A549 (cell line): ENCODE data around the gene SBF2. TPM values are rescaled to one million over a fixed set of nuclear protein-coding genes. Genes with fewer than 3 reads are reported as not detected.
"Not testable (repeated sequence)": the region's sequence is repeated elsewhere in the genome, so short reads cannot be mapped to it uniquely, and the experiment has no call there.

Source experiments
- ATAC-seq, 2 experiments: fragments of 200-7000 bp in 1 of 2; fragments of >200 bp in 1 of 2; cut with Nextera tagmentation in 1 of 2; cut with Tn5 transposase in 1 of 2; 3 replicates each; pipeline versions ENCODE4 v1.8.0 to v1.9.1; 2018 to 2020; ENCODE audit warnings: mild to moderate bottlenecking in 1 of 2, moderate library complexity in 1 of 2
- CTCF ChIA-PET: fragments of 300-600 bp; sonication (Branson Sonifier 250); formaldehyde crosslinking; extraction: SDS; loops from one replicate; lab custom pipeline; 2021; ENCODE audit warnings: antibody characterized with exemption, inconsistent platforms; lab: Yijun Ruan, JAX
- POLR2A ChIA-PET: fragments of 350-600 bp; formaldehyde crosslinking; extraction: SDS; loops from one replicate; lab custom pipeline; 2021; ENCODE audit warnings: antibody characterized with exemption, inconsistent platforms; lab: Yijun Ruan, JAX
- DNase-seq, 2 experiments: peaks; one replicate each; pipeline versions ENCODE4 v3.0.0 to v3.0.0-alpha.2; 2011 to 2016; ENCODE audit warnings: low read depth in 1 of 2, low spot score in 1 of 2
- FAIRE-seq: peaks from 2 replicates; lab custom pipeline; 2011; peaks lifted over from hg19 to GRCh38; lab: Jason Lieb, UNC
- H3K27ac ChIP-seq, 2 experiments: fragments of >200 bp; sonication (Bioruptor Twin); formaldehyde crosslinking; 3 replicates each; pipeline ENCODE4 v1.5.1; 2016 to 2017
- H3K4me1 ChIP-seq: fragments of >200 bp; sonication (Bioruptor Twin); formaldehyde crosslinking; 3 replicates; pipeline ENCODE4 v1.6.1; 2016
- H3K4me2 ChIP-seq: fragments of >200 bp; sonication (Bioruptor Twin); formaldehyde crosslinking; 3 replicates; pipeline ENCODE4 v1.6.1; 2016
- H3K4me3 ChIP-seq: fragments of >200 bp; sonication (Bioruptor Twin); formaldehyde crosslinking; 3 replicates; pipeline ENCODE4 v1.5.1; 2016
- H3K9me3 ChIP-seq: fragments of >200 bp; sonication (Bioruptor Twin); formaldehyde crosslinking; 3 replicates; pipeline ENCODE4 v1.6.1; 2016
- CBX8 ChIP-seq: fragments of 200-600 bp; sonication (generic); IDR thresholded peaks from 2 replicates; pipeline ENCODE4 v1.6.1; 2016
- CHD4 ChIP-seq: fragments of 200-600 bp; sonication (generic); IDR thresholded peaks from 2 replicates; pipeline ENCODE4 v1.6.1; 2016; ENCODE audit warnings: antibody characterized with exemption, mild to moderate bottlenecking, borderline replicate concordance
- FOSL2 ChIP-seq, 2 experiments: fragments of 450-650 bp in 1 of 2; fragments of >200 bp in 1 of 2; sonication (Bioruptor Twin) in 1 of 2; formaldehyde crosslinking; IDR thresholded peaks; 2 replicates each; pipeline versions ENCODE4 v1.5.0 to v1.6.1; 2016 to 2020; ENCODE audit warnings: mild to moderate bottlenecking in 1 of 2, moderate library complexity in 1 of 2
- HDAC2 ChIP-seq: fragments of 200-600 bp; sonication (generic); IDR thresholded peaks from 2 replicates; pipeline ENCODE4 v1.6.1; 2016
- HEYL ChIP-seq: fragments of 250-450 bp; sonication (Bioruptor Pico); IDR thresholded peaks from 2 replicates; pipeline ENCODE4 v1.8.0; 2021; ENCODE audit warnings: mild to moderate bottlenecking, moderate library complexity
- HOXB13 ChIP-seq: fragments of 250-450 bp; sonication (Bioruptor Pico); IDR thresholded peaks from 2 replicates; pipeline ENCODE4 v1.5.0; 2020; ENCODE audit warnings: low read depth, mild to moderate bottlenecking, moderate library complexity
- JUN ChIP-seq, 2 experiments: fragments of >200 bp; sonication (Bioruptor Twin); formaldehyde crosslinking; IDR thresholded peaks; 2 replicates in 1 of 2; 3 replicates in 1 of 2; pipeline ENCODE4 v1.6.1; 2016 to 2017
- JUNB ChIP-seq: fragments of >200 bp; sonication (Bioruptor Twin); formaldehyde crosslinking; IDR thresholded peaks from 2 replicates; pipeline ENCODE4 v1.6.1; 2016
- KDM1A ChIP-seq: fragments of 200-600 bp; sonication (generic); IDR thresholded peaks from 2 replicates; pipeline ENCODE4 v1.6.1; 2016; ENCODE audit warnings: low read depth, mild to moderate bottlenecking
- KDM5A ChIP-seq: fragments of 200-600 bp; sonication (generic); IDR thresholded peaks from 2 replicates; pipeline ENCODE4 v1.6.1; 2016; ENCODE audit warnings: antibody characterized with exemption, mild to moderate bottlenecking
- MAZ ChIP-seq: fragments of 150-350 bp; IDR thresholded peaks from 2 replicates; pipeline ENCODE4 v1.6.1; 2014; ENCODE audit warnings: antibody characterized with exemption, low read depth, low read length, borderline replicate concordance
- NFE2L2 ChIP-seq: fragments of 150-350 bp; conservative IDR thresholded peaks from 2 replicates; pipeline ENCODE4 v1.6.1; 2014; ENCODE audit warnings: low read length
- NR3C1 ChIP-seq: fragments of >200 bp; sonication (Bioruptor Twin); formaldehyde crosslinking; IDR thresholded peaks from 3 replicates; pipeline ENCODE4 v1.6.1; 2017
- POLR2AphosphoS2 ChIP-seq: conservative IDR thresholded peaks from 2 replicates; pipeline ENCODE4 v1.6.1; 2012; ENCODE audit warnings: low read length, improper control_type of control experiment, inconsistent platforms
- RAD21 ChIP-seq, 2 experiments: fragments of >200 bp in 1 of 2; sonication (Bioruptor Twin) in 1 of 2; formaldehyde crosslinking in 1 of 2; IDR thresholded peaks in 1 of 2; conservative IDR thresholded peaks in 1 of 2; 2 replicates in 1 of 2; 3 replicates in 1 of 2; pipeline ENCODE4 v1.6.1; 2012 to 2018; ENCODE audit warnings: inconsistent platforms in 1 of 2
- RNF2 ChIP-seq: fragments of 200-600 bp; sonication (generic); IDR thresholded peaks from 2 replicates; pipeline ENCODE4 v1.6.1; 2016; ENCODE audit warnings: low read depth, mild to moderate bottlenecking, antibody characterized with exemption, moderate library complexity, borderline replicate concordance
- SMC3 ChIP-seq: fragments of >200 bp; sonication (Bioruptor Twin); formaldehyde crosslinking; IDR thresholded peaks from 3 replicates; pipeline ENCODE4 v1.6.1; 2018; ENCODE audit warnings: inconsistent platforms
- SREBF2 ChIP-seq: fragments of 450-650 bp; IDR thresholded peaks from 2 replicates; pipeline ENCODE4 v1.6.1; 2014; ENCODE audit warnings: mild to moderate bottlenecking, moderate library complexity
- ZC3H11A ChIP-seq: fragments of 450-650 bp; IDR thresholded peaks from 2 replicates; pipeline ENCODE4 v1.6.1; 2014; ENCODE audit warnings: antibody characterized with exemption, mild to moderate bottlenecking
- ZFP36 ChIP-seq: fragments of 450-650 bp; IDR thresholded peaks from 2 replicates; pipeline ENCODE4 v1.6.1; 2014; ENCODE audit warnings: borderline replicate concordance; ENCODE audit not compliant: partially characterized antibody
- ZNF302 ChIP-seq: fragments of 250-450 bp; sonication (Bioruptor Pico); IDR thresholded peaks from 2 replicates; pipeline ENCODE4 v1.9.0; 2021; ENCODE audit warnings: inconsistent platforms, mild to moderate bottlenecking, moderate library complexity
- WGBS: methylation state at CpG from one replicate; pipeline ENCODE4 v1.1.6; 2017; ENCODE audit errors: missing lambda C conversion rate; 5-methylcytosine and 5-hydroxymethylcytosine counted together
- polyA plus RNA-seq, 4 experiments: library from polyadenylated mRNA; depleted of rRNA in 3 of 4; stranded (reverse); fragments of >200 nt; fragmentation: RNase III in 1 of 4; extraction: RNeasy Plus Mini Kit Qiagen cat#74134 plus additional on column Dnase treatment in 1 of 4; gene quantifications; 2 replicates in 3 of 4; 3 replicates in 1 of 4; pipeline ENCODE4 v1.2.3, GENCODE V29; 2011 to 2017
- TF ChIP-seq, protein P1 (sequence below): IDR thresholded peaks from 2 replicates; pipeline ENCODE4 v1.6.1; 2012
- TF ChIP-seq, protein P2 (sequence below): fragments of 450-650 bp; IDR thresholded peaks from 2 replicates; pipeline ENCODE4 v1.6.1; 2014; ENCODE audit warnings: antibody characterized with exemption
- TF ChIP-seq, protein P3 (sequence below): IDR thresholded peaks from 2 replicates; pipeline ENCODE4 v1.6.1; 2012; ENCODE audit warnings: low read depth, borderline replicate concordance
- TF ChIP-seq, protein P4 (sequence below): IDR thresholded peaks from 2 replicates; pipeline ENCODE4 v1.6.1; 2012

Gene SBF2
- polyA plus RNA-seq, 2 of the 4 experiments (the other 2 are of a cell fraction): 11.1 to 49.6 TPM

DNA sequence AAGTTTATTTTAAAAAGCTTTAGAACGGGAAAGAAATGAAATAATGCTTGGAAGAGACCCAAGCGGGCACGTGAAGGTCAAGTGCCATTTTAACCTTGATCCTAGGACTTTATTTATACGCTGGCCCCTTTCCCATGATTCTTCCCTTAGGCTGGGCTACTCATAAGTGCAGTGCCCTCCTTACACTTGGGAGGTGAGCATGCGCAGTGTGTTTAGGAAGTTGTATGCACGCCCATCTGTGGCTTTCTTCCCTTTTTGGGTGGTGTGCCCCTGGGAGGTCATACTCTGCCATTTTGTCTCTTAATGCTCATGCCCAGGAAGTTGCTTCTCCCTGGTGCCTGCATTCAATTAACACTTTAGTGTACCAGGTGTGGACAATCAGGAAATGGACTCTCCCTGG lies 390.4 kb downstream of the SBF2 start (continued):
- TF ChIP-seq MAZ: no peak

DNA sequence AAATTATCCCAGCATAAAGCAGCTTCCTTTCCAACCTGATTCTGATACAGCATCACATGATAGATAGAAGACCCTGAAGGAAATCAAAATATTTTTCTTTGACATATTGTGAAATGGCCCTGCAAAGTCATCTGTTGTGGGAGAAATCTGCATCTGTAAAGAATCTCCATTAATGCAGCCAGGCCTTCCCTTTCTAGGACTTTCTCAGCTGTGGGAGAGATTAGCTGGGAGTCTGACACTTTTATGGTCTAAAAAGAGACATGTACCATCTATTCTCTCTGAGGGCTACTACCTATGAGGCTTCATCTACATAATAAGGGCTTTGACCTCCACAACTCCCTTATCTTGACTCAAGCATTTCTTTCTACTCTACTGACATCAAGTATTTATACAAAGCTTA lies 392.1 kb downstream of the SBF2 start:
- H3K27ac ChIP-seq: peak overlapping the region; percentile 70 to 92
- peaks cover 5% of the 10 kb centered on the region; the same call in 1 of the 3 replicates for H3K9me3 ChIP-seq
- ATAC-seq (no peak), DNase-seq (no peak), FAIRE-seq (no peak)
- H3K4me3 ChIP-seq: no peak overlapping the region
- H3K4me1 ChIP-seq: peaks cover 50% of the 10 kb centered on the region
- CTCF ChIA-PET: interaction anchor here (3.0 kb wide), 1 partner anchor 143 kb away, joined by 12 read pairs; no protein-coding TSS in a partner anchor
- no peak overlapping the region for H3K4me2 ChIP-seq
- POLR2A ChIA-PET: no interaction called here
- no peak for TF ChIP-seq HDAC2
- TF ChIP-seq FOSL2 (IDR thresholded peaks at IDR 0.05): no peak
- no peak for TF ChIP-seq FOSL2 (CRISPR knock-in tag; IDR thresholded peaks at IDR 0.05)
- no peak for TF ChIP-seq RNF2
- TF ChIP-seq RAD21 (conservative IDR thresholded peaks at IDR 0.05 in 1 of 2, IDR thresholded peaks at IDR 0.05 in 1 of 2): no peak
- TF ChIP-seq CBX8: no peak
- TF ChIP-seq NFE2L2: no peak
- TF ChIP-seq SMC3: no peak
- TF ChIP-seq POLR2AphosphoS2: no peak
- TF ChIP-seq CHD4: no peak
- no peak for TF ChIP-seq ZFP36
- no peak for TF ChIP-seq NR3C1
- no peak for TF ChIP-seq KDM1A
- TF ChIP-seq SREBF2: no peak

DNA sequence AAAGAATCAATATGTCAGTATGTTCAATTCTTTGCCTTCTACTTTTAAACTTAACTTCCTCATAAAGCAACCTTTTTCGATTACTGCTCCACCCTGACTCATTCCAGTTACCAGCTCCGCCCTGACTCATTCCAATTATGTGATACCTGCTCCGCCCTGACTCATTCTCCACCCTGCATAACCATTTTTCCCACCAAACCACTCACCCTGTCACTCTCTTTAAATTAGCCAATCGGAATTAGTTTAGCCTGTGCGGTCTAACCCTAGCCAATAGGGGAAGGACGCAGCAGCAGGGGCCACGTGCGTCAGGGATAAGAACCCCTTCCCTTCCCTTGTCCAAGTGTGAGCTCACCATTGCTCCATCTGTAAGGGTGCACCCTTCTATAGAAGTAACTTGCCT lies 393.8 kb downstream of the SBF2 start:
- H3K4me1 ChIP-seq: peaks cover 35% of the 10 kb centered on the region
- POLR2A ChIA-PET: interaction anchor here (0.7 kb wide), 1 partner anchor 405 kb away, joined by 4 read pairs; the partner anchor contains the start of gene ADM
- ATAC-seq (peak; percentile 92 to 93; a peak in 5 of 6 replicates), DNase-seq (peak; percentile 57 to 93)
- CTCF ChIA-PET: interaction anchor here (0.5 to 3.0 kb wide), 5 partner anchors 11 to 408 kb away, joined by 3 to 12 read pairs (median 4); no protein-coding TSS in a partner anchor
- TF ChIP-seq, protein P1, sequence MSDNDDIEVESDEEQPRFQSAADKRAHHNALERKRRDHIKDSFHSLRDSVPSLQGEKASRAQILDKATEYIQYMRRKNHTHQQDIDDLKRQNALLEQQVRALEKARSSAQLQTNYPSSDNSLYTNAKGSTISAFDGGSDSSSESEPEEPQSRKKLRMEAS: peak; percentile 89
- TF ChIP-seq, protein P2, sequence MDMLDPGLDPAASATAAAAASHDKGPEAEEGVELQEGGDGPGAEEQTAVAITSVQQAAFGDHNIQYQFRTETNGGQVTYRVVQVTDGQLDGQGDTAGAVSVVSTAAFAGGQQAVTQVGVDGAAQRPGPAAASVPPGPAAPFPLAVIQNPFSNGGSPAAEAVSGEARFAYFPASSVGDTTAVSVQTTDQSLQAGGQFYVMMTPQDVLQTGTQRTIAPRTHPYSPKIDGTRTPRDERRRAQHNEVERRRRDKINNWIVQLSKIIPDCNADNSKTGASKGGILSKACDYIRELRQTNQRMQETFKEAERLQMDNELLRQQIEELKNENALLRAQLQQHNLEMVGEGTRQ: peak; percentile 55
- TF ChIP-seq JUN (IDR thresholded peaks at IDR 0.05) (peak in 1 of 2 experiments; percentile 20; a peak in 1 of 5 replicates), FOSL2 (IDR thresholded peaks at IDR 0.05) (peak; percentile 41; the same call in 1 of the 2 replicates), FOSL2 (CRISPR knock-in tag; IDR thresholded peaks at IDR 0.05) (peak; percentile 96)
- TF ChIP-seq, protein P3, sequence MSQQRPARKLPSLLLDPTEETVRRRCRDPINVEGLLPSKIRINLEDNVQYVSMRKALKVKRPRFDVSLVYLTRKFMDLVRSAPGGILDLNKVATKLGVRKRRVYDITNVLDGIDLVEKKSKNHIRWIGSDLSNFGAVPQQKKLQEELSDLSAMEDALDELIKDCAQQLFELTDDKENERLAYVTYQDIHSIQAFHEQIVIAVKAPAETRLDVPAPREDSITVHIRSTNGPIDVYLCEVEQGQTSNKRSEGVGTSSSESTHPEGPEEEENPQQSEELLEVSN: peak; percentile 82
- TF ChIP-seq, protein P4, sequence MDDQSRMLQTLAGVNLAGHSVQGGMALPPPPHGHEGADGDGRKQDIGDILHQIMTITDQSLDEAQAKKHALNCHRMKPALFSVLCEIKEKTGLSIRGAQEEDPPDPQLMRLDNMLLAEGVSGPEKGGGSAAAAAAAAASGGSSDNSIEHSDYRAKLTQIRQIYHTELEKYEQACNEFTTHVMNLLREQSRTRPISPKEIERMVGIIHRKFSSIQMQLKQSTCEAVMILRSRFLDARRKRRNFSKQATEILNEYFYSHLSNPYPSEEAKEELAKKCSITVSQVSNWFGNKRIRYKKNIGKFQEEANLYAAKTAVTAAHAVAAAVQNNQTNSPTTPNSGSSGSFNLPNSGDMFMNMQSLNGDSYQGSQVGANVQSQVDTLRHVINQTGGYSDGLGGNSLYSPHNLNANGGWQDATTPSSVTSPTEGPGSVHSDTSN: 0 out of 2 replicates have a peak, but pooled peaks have one; percentile 56
- peak overlapping the region; percentile 70 to 92 for H3K27ac ChIP-seq
- WGBS: 8% methylated on average over 8 of the region's 8 CpGs
- H3K4me2 ChIP-seq: peak overlapping the region; percentile 57
- FAIRE-seq, H3K4me3 ChIP-seq, H3K9me3 ChIP-seq: not testable (repeated sequence)

DNA sequence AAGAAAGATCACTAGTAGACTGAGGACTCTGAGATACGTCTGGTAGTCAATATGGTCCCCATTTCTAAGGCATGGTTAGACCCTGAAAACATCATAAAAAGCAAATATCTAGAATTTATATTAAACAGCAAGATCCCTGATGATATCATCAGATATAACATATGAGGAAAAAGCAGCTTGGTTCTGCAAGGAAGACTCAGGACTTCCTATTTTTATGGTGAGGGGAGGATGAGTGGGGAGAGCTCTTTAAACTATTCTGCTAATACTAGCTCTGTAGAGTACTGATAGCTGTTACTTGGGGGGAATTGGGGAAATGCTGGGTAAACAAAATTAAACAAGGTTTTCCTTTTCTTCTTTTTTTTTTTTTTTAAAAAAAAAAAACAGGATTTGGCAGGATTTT lies 394.3 kb downstream of the SBF2 start:
- DNase-seq: no peak
- FAIRE-seq: no peak
- WGBS: 68% methylated on average over 1 of the region's 1 CpG
- Histone ChIP-seq H3K4me1 (peaks cover 29% of the 10 kb centered on the region), H3K27ac (peak overlapping the region; percentile 70 to 92), H3K4me2 (peak overlapping the region; percentile 57), H3K9me3 (peaks cover 11% of the 10 kb centered on the region; the same call in 2 of the 3 replicates), H3K4me3 (no peak overlapping the region)
- POLR2A ChIA-PET: interaction anchor here (0.7 kb wide), 1 partner anchor 405 kb away, joined by 4 read pairs; the partner anchor contains the start of gene ADM
- CTCF ChIA-PET: interaction anchor here (0.5 to 3.0 kb wide), 4 partner anchors 11 to 408 kb away, joined by 3 to 12 read pairs (median 5); no protein-coding TSS in a partner anchor
- peak in 1 of 2 experiments; percentile 48; a peak in 3 of 6 replicates for ATAC-seq
- TF ChIP-seq ZNF302 (CRISPR knock-in tag): no peak
- no peak for TF ChIP-seq ZC3H11A
- TF ChIP-seq ZFP36: no peak
- TF ChIP-seq, protein P1: no peak
- no peak for TF ChIP-seq JUNB
- TF ChIP-seq CBX8: no peak
- no peak for TF ChIP-seq NR3C1
- TF ChIP-seq HOXB13: no peak
- TF ChIP-seq HEYL (CRISPR knock-in tag): no peak
- TF ChIP-seq KDM5A: no peak
- no peak for TF ChIP-seq CHD4
